ENCODE data around the gene TST.

TST gene

GRCh38 chr22:37019309-37020191 lies at the start of gene TST, which contains the start of gene MPST:
TSS of gene TST (minus strand) at chr22:37019447. CDS start at chr22:37018732, 715 bp downstream.
TSS of gene MPST (plus strand) at chr22:37019742. CDS start at chr22:37019837, 95 bp downstream.
- peak; percentile 12 for DNase-seq

- DNase-seq = no peak
Observed at GRCh38 chr22:37068859-37069258, 49.6 kb upstream of the TST start.

DNA sequence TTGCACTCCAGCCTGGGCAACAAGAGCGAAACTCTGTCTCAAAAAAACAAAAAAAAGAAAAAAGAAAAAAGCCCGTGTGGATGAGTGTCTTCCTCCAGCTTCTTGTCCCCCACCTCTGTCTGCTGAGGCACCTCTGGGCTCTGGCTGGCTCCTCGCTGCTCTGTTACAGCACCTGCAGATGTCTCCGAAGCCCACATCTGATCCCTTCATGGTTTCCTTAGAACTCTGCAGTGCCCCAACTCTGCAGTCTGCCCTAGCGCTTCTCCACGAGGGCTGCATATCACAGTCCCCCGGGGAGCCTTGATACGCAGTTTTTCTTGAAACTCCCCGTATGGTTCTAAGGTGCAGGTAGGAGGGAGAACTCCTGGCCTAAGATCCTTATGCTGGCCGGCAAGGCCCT lies 48.2 kb upstream of the TST start:
- no peak for DNase-seq

DNA sequence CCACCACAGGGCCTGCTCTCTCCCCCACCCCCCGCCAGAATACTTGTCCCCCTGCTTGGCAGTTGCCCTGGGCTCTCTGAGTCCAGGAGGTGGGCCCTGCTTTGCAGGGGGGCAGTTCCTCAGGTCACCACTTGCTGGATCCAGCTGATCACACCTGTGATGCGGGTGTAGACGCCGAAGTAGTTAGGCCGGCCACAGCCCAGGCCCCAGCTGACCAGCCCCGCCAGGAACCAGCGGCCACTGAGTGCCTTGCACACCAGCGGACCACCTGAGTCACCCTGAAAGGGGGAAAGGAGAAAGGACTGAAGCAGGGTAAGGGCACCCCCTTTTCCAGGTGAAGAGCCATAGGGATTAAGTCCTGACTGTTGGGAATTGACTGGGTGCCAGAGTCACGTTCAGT lies 46.7 kb upstream of the TST start:
- DNase-seq = no peak

- DNase-seq = no peak
Observed at GRCh38 chr22:37065180-37065579, 45.9 kb upstream of the TST start.

DNA sequence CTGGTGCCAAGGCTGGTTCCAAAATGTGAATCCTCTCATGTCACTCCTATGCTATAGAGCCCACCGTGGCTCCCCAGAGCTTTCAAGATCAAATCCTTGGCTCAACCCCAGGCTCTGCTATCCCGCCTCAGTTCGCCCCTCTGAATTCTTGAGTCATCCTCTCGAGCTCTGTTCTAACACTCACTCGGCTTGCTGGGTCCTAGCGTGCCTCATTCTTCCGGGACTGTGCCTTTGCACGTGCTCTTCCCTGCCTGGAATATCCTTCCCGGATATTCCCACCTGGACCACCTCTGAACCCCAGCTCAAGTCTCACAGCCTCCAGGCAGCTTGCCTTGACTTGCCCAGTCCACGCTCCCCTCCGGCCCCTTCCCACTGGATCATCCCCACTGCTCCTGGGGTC lies 45.3 kb upstream of the TST start:
- DNase-seq = no peak

GRCh38 chr22:37063431-37064420 lies 44.5 kb upstream of the TST start:
- no peak for DNase-seq

GRCh38 chr22:37062702-37063381 lies 43.6 kb upstream of the TST start:
- no peak for DNase-seq

DNA sequence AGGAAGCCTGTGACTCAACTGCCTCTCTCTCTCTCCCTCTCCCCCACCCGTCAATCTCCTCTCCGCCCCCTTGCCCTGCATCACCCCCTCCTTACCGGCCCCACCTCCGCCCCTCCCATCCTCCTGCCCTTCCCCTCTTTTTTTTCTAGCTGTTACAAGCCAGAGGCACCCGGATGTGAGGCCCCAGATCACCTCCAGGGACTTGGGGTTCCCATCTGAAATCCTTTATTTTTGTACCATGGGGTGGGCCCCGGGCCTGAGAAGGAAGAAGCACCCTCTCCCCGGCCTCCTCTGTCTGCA lies 43.1 kb upstream of the TST start:
- DNase-seq = no peak

- DNase-seq = no peak
Observed at GRCh38 chr22:37061611-37062375, 42.5 kb upstream of the TST start.

GRCh38 chr22:37060801-37061610 lies 41.8 kb upstream of the TST start:
- DNase-seq = no peak

DNA sequence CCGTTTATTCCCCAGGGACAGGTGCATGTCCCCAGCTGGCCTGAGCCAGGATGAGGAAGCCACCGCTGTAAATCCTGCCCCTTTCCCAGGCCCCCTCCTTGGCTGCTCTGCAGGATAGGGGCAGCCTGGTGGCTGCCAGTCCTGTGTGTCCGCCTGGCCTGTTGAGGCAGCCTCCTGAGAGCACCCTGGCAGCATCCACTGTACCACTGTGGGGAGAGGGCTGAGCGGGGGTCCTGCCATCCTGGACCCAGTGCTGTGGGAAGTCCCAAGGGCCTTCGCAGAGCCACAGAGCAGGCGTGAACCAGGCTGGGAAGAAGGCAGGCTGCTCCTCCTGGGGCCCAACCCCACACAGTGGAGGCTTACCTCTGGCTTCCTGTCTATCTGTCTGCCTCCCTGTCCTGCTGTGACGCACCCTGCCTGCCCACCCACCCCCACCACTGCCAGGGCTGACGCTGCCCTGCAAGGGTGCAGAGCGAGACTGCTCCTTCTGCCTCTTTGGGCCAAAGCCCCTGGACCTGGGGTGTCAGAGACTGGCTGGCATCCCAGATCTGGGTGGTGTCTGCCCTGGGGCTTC lies 40.7 kb upstream of the TST start:
- DNase-seq = no peak

- DNase-seq = no peak
Observed at GRCh38 chr22:37058917-37059701, 39.9 kb upstream of the TST start.

DNA sequence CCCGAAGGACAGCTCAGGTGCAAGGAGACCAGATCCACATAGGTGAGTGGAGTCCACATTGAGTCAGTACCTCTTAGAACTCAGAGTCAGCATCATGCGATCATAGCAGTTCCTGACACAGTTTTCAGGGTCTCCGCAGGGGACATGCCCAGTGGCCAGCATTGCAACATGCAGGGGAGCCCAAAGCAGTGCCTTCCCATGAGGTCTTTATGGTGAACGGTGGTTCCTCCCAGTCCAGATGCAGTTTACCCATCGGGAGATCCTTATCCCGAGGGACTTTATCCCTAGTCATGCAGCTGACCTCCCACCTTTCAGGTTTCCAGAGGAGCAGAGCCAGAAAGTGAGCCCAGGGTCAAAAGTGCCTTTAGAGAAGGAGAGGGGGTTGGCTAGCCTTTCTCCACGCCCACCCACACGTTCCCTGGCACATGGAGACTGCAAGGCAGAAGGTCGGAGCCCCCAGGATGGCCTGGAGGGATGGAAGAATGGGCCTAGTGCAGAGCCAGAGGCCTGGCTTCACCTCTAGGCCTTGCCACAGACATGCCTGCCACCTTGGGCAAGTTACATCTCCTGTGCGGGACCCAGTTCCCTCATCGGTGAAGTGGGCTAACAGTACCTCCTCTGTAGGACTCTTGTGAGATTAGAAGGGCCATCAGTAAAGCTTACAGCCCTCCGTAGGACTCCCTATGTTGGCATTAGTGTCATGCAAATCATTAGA lies 38.7 kb upstream of the TST start:
- no peak for DNase-seq

DNA sequence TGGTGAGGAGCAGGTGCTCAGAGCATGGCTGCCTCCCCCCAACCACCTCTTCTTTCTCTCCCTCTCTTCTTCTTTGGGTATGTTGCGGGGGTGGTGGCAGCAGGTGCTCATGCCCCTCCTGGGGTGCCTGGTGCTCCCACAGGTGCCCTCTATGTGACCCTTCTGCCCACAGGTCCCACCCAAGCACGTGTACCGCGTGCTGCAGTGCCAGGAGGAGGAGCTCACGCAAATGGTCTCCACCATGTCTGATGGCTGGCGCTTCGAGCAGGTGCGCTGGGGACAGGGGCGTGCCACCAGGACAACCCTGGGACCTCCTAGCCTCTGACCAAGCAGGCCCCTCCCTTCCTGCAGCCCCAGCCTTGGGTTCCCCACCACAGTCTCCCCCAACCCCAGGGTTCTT lies 38.0 kb upstream of the TST start:
- no peak for DNase-seq

DNA sequence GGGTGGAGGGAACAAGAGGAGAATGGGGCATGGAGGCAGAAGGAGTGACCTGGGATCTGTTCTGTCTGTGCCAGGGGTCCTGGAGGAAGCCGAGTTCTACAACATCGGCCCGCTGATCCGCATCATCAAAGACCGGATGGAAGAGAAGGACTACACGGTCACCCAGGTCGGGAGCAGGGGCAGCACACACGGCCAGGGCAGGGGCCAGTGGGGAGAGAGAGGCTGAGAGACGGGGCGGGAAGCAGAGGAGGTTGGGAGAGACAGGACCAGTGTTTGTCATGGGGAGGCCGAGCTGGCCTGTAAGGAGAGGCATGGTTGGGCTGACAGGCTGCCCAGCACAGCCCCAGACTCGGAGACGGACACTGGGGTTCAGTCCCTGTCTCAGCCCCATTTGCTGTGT lies 37.0 kb upstream of the TST start:
- DNase-seq = no peak

DNA sequence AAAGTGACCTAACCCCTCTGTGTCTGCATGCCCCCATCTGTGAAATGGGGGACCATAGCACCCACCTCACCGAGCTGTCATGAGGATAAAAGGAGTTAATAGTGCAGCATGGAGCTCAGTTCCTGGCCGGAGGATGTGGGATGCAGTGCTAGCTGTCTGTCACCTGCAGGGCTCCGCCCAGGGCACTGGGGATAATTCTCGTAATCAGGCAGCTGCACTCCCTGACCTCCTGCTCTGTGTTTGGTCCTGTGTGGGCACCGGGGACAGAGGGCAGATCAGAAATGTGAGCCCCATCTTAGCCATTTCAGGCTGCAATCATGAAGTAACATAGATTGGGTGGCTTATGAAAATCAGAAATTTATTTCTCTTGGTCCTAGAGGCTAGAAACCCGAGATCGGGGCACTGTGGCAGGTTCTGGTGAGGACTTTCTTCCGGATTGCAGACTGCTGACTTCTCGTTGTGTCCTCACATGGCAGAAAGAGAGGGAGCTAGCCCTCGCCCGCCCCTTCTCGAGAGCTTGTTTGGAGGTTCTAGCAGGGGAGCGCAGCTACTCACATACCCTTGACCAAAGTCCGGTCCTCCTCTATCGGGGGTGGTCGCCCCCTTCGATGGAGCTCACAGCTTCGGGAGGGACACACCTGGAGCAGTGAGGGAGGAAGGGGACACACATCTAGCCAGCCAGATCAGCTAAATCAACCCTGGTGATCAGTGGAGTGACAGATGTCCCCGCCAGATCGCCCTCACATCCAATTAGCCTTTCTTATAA lies 35.5 kb upstream of the TST start:
- no peak for DNase-seq

DNA sequence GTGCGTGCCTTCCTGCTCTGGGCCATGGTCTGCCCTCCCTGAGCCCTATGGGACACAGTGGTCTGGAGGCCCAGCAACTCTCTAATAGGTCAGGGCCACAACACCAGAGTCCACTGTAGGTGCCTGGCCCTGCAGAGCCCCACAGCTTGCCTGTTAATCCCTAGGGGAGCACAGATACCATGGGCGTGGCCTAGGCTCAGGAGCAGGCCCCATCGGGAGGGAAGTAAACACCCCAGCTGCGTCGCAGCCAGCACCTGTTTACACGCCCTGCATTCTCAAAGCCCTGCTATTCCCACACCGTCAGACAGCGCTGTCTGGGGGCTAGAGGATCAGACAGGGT lies 34.8 kb upstream of the TST start:
- no peak for DNase-seq

All from NCI-H526 treated with DMSO at 0.1 percent for 48 hours (cell line).